ENCODE results near the gene SHISA9.

The SHISA9 gene

GRCh38 chr16:13106464-13106863 lies 205.1 kb downstream of the SHISA9 start:
- TF ChIP-seq CTCF (IDR thresholded peaks at IDR 0.05) = no peak
- TF ChIP-seq ZFX (IDR thresholded peaks at IDR 0.05; ENCODE audit: borderline replicate concordance) = no peak
- no peak overlapping the region for H3K27ac ChIP-seq

GRCh38 chr16:13108126-13108525 lies 206.7 kb downstream of the SHISA9 start:
- no peak overlapping the region for H3K27ac ChIP-seq
- TF ChIP-seq ZFX (IDR thresholded peaks at IDR 0.05; ENCODE audit: borderline replicate concordance) (no peak), CTCF (IDR thresholded peaks at IDR 0.05) (no peak)

GRCh38 chr16:13109171-13109570 lies 207.8 kb downstream of the SHISA9 start:
- no peak for TF ChIP-seq CTCF (IDR thresholded peaks at IDR 0.05)
- no peak for TF ChIP-seq ZFX (IDR thresholded peaks at IDR 0.05; ENCODE audit: borderline replicate concordance)
- no peak overlapping the region for H3K27ac ChIP-seq

- no peak overlapping the region for H3K27ac ChIP-seq
- no peak for TF ChIP-seq ZFX (IDR thresholded peaks at IDR 0.05; ENCODE audit: borderline replicate concordance)
- TF ChIP-seq CTCF (IDR thresholded peaks at IDR 0.05) = no peak
Observed at GRCh38 chr16:13110124-13110796, 208.9 kb downstream of the SHISA9 start.

GRCh38 chr16:13111747-13112146 lies 210.3 kb downstream of the SHISA9 start:
- H3K27ac ChIP-seq = no peak overlapping the region
- no peak for TF ChIP-seq ZFX (IDR thresholded peaks at IDR 0.05; ENCODE audit: borderline replicate concordance)
- TF ChIP-seq CTCF (IDR thresholded peaks at IDR 0.05) = no peak

- no peak overlapping the region for H3K27ac ChIP-seq
- TF ChIP-seq CTCF (IDR thresholded peaks at IDR 0.05) (no peak), ZFX (IDR thresholded peaks at IDR 0.05; ENCODE audit: borderline replicate concordance) (no peak)
Observed at GRCh38 chr16:13113741-13114140, 212.3 kb downstream of the SHISA9 start.

- H3K27ac ChIP-seq = no peak overlapping the region
- no peak for TF ChIP-seq ZFX (IDR thresholded peaks at IDR 0.05; ENCODE audit: borderline replicate concordance)
- no peak for TF ChIP-seq CTCF (IDR thresholded peaks at IDR 0.05)
Observed at GRCh38 chr16:13118091-13118490, 216.7 kb downstream of the SHISA9 start.

Data from 22Rv1 (cell line).